K562 (cell line): ENCODE results near the gene SYNE2. TPM values are rescaled to one million over a fixed set of nuclear protein-coding genes. Genes with fewer than 3 reads are reported as not detected.

ENCODE experiments used
- ATAC-seq: fragments of 200-7000 bp; cut with Tn5 transposase; 3 replicates; pipeline ENCODE4 v1.9.1; 2020; ENCODE audit warnings: moderate library complexity
- BruUV-seq: library from RNA; stranded (reverse); fragments of 400-500 nt; replicated peaks from 2 replicates; lab custom pipeline; 2021; lab: Mats Ljungman, UMichigan
- CTCF ChIA-PET: fragments of 300-600 bp; formaldehyde crosslinking; extraction: SDS; loops from one replicate; lab custom pipeline; 2021; ENCODE audit warnings: low intra/inter-chr PET ratio; lab: Yijun Ruan, JAX
- POLR2A ChIA-PET: fragments of 300-600, 350-650 bp; sonication (Branson Sonifier 250); formaldehyde crosslinking; extraction: SDS; loops from one replicate; lab custom pipeline; 2021; ENCODE audit warnings: antibody characterized with exemption, inconsistent platforms; lab: Yijun Ruan, JAX
- DNase-seq, 4 experiments: peaks; one replicate each; pipeline versions ENCODE4 v3.0.0 to v3.0.0-alpha.2; 2011 to 2018; ENCODE audit warnings: low spot score in 3 of 4, mixed read lengths in 3 of 4; ENCODE audit errors: extremely low read depth in 1 of 4
- FAIRE-seq: peaks from 2 replicates; lab custom pipeline; 2011; peaks lifted over from hg19 to GRCh38; lab: Jason Lieb, UNC
- H2AFZ ChIP-seq: 2 replicates; pipeline ENCODE4 v1.6.0; 2011; ENCODE audit warnings: low read depth, low read length, control low read depth, inconsistent platforms
- H3K27ac ChIP-seq: fragments of 200-600 bp; 3 replicates; pipeline ENCODE4 v1.8.0; 2011; ENCODE audit warnings: low read depth, mild to moderate bottlenecking, control low read depth, inconsistent platforms, low read length, moderate library complexity, mixed read lengths; ENCODE audit errors: extremely low read depth
- H3K27me3 ChIP-seq, 2 experiments: fragments of 300-600 bp in 1 of 2; 2 replicates in 1 of 2; 3 replicates in 1 of 2; pipeline versions ENCODE4 v1.6.0 to v1.8.0; 2011; ENCODE audit warnings: inconsistent platforms in 2 of 2, low read length in 2 of 2, mild to moderate bottlenecking in 1 of 2, mixed read lengths in 1 of 2, moderate library complexity in 1 of 2; ENCODE audit not compliant: control insufficient read depth in 2 of 2, insufficient read depth in 2 of 2
- H3K36me3 ChIP-seq: fragments of 300-600 bp; 3 replicates; pipeline ENCODE4 v1.8.0; 2011; ENCODE audit warnings: mild to moderate bottlenecking, low read length, inconsistent platforms; ENCODE audit not compliant: control insufficient read depth, insufficient read depth
- H3K4me1 ChIP-seq, 2 experiments: fragments of 200-600 bp in 1 of 2; replicated peaks in 1 of 2; 2 replicates in 1 of 2; 3 replicates in 1 of 2; pipeline versions ENCODE4 v1.5.1 to v1.8.0; 2011; ENCODE audit warnings: inconsistent platforms in 2 of 2, low read length in 2 of 2, mild to moderate bottlenecking in 1 of 2, mixed read lengths in 1 of 2, moderate library complexity in 1 of 2; ENCODE audit not compliant: control insufficient read depth in 2 of 2, insufficient read depth in 2 of 2
- H3K4me2 ChIP-seq: 2 replicates; pipeline ENCODE4 v1.6.1; 2011; ENCODE audit warnings: low read length, control low read depth, inconsistent platforms, mixed read lengths; ENCODE audit not compliant: insufficient read depth
- H3K4me3 ChIP-seq: fragments of 200-600 bp; sonication (generic), shearing (Covaris generic); 2 replicates; pipeline ENCODE4 v1.5.1; 2016; ENCODE audit warnings: control low read depth, inconsistent platforms
- H3K79me2 ChIP-seq: fragments of 200-600 bp; 3 replicates; pipeline ENCODE4 v1.8.0; 2011; ENCODE audit warnings: low read length, inconsistent platforms; ENCODE audit not compliant: control insufficient read depth, insufficient read depth
- H3K9ac ChIP-seq, 2 experiments: 2 replicates each; pipeline versions ENCODE4 v1.6.0 to v1.6.1; 2011; ENCODE audit warnings: low read depth in 2 of 2, low read length in 2 of 2, control low read depth in 1 of 2, inconsistent platforms in 1 of 2, mild to moderate bottlenecking in 1 of 2, mixed read lengths in 1 of 2; ENCODE audit not compliant: insufficient read depth in 1 of 2
- H3K9me1 ChIP-seq: one replicate; pipeline ENCODE4 v1.6.0; 2011; ENCODE audit warnings: inconsistent platforms, mild to moderate bottlenecking, low read length, moderate library complexity; ENCODE audit not compliant: control insufficient read depth, insufficient read depth
- H3K9me3 ChIP-seq: replicated peaks from 2 replicates; pipeline ENCODE4 v1.5.1; 2011; ENCODE audit warnings: low read depth, low read length, inconsistent platforms; ENCODE audit not compliant: control insufficient read depth, insufficient read depth
- H4K20me1 ChIP-seq: replicated peaks from 2 replicates; pipeline ENCODE4 v1.6.1; 2011; ENCODE audit warnings: low read length, inconsistent platforms, mixed read lengths; ENCODE audit not compliant: control insufficient read depth, insufficient read depth
- FOSL1 ChIP-seq: fragments of 200-800 bp; sonication (Bioruptor generic); conservative IDR thresholded peaks from 2 replicates; pipeline ENCODE4 v1.6.1; 2016; ENCODE audit warnings: missing genetic modification characterization, missing compliant biosample characterization
- KLF6 ChIP-seq: fragments of 250-450 bp; sonication (Bioruptor Pico); IDR thresholded peaks from 2 replicates; pipeline ENCODE4 v1.4.0; 2020; ENCODE audit warnings: mild to moderate bottlenecking, moderate library complexity, borderline replicate concordance
- PATZ1 ChIP-seq: fragments of 250-450 bp; sonication (Bioruptor Pico); IDR thresholded peaks from 2 replicates; pipeline ENCODE4 v1.5.0; 2020; ENCODE audit warnings: mild to moderate bottlenecking, borderline replicate concordance
- POLR2AphosphoS2 ChIP-seq: IDR thresholded peaks from 2 replicates; pipeline ENCODE4 v1.6.1; 2012; ENCODE audit warnings: low read length, improper control_type of control experiment
- RAD51 ChIP-seq: fragments of 450-650 bp; IDR thresholded peaks from 2 replicates; pipeline ENCODE4 v1.7.1; 2016; ENCODE audit warnings: low read depth, mild to moderate bottlenecking, borderline replicate concordance
- WGBS: fragments of 100-300 bp; shearing (Covaris generic); methylation state at CpG from one replicate; pipeline ENCODE4 v1.1.6; 2016; ENCODE audit warnings: low coverage, mixed read lengths; ENCODE audit not compliant: insufficient coverage; ENCODE audit errors: missing lambda C conversion rate; 5-methylcytosine and 5-hydroxymethylcytosine counted together
- in situ Hi-C: fragments of 300-500 bp; cut with MboI; formaldehyde crosslinking; loops from 4 replicates; pipeline ENCODE4 v1.15.0; 2018; ENCODE audit warnings: inconsistent platforms, mixed read lengths
- intact Hi-C: fragments of 100-400 bp; cut with micrococcal nuclease; formaldehyde crosslinking; loops from 2 replicates; pipeline ENCODE4 v1.14.2; 2022
- polyA plus RNA-seq, 8 experiments: library from polyadenylated mRNA; depleted of rRNA in 4 of 8; stranded (reverse) in 5 of 8; unstranded in 3 of 8; fragments of >200 nt; fragmentation: Nextera tagmentation in 2 of 8; fragmentation: Illumina TruSeq in 1 of 8; extraction: Ambion mirVana in 2 of 8; extraction: Trizol in 1 of 8; gene quantifications; 2 replicates each; pipeline versions ENCODE4 v1.2.1 to v1.2.3, GENCODE V29; 2011 to 2014; ENCODE audit warnings: inconsistent platforms in 1 of 8, missing spikeins in 1 of 8
- total RNA-seq, 7 experiments: library from RNA; depleted of rRNA in 6 of 7; stranded (reverse); fragments of >200 nt in 6 of 7; fragmentation: Illumina TruSeq in 2 of 7; extraction: Trizol in 2 of 7; gene quantifications; 2 replicates each; pipeline versions ENCODE4 v1.2.1 to v1.2.3, GENCODE V29; 2011 to 2021; ENCODE audit warnings: low replicate concordance in 1 of 7

SYNE2 gene
- total and polyA plus RNA-seq, 9 of the 15 experiments (the other 6 are each of a cell fraction or from before 2014, with no cell fraction given), result 0.06 to 0.53 (median 0.11) TPM

GRCh38 chr14:64213086-64213485, 360.3 kb downstream of the SYNE2 start:
- Histone ChIP-seq H3K9me1 (no peaks in the 10 kb centered on the region), H3K36me3 (no peaks in the 10 kb centered on the region), H3K4me3 (no peak overlapping the region), H3K9ac (no peak overlapping the region), H3K4me1 (peaks cover 0 to 7% of the 10 kb centered on the region in 2 experiments; a peak in 2 of 5 replicates), H4K20me1 (no peaks in the 10 kb centered on the region), H2AFZ (no peak overlapping the region), H3K9me3 (no peaks in the 10 kb centered on the region), H3K79me2 (no peaks in the 10 kb centered on the region), H3K4me2 (no peak overlapping the region), H3K27ac (no peak overlapping the region), H3K27me3 (no peaks in the 10 kb centered on the region)
- ATAC-seq (no peak), FAIRE-seq (no peak), DNase-seq (no peak)
- TF ChIP-seq POLR2AphosphoS2, result no peak
- TF ChIP-seq KLF6 (CRISPR knock-in tag), result no peak
- no peak for TF ChIP-seq FOSL1
- TF ChIP-seq RAD51, result no peak
- no peak for TF ChIP-seq PATZ1
- ChIA-PET POLR2A (interaction anchor here (0.8 to 1.8 kb wide), 2 partner anchors 11 to 14 kb away, joined by 3 to 4 read pairs; no protein-coding TSS in a partner anchor), CTCF (no interaction called here)
- in situ Hi-C loops, result no loop called here
- BruUV-seq, result no TSS peak
- 65% methylated on average over 4 of the region's 5 CpGs for WGBS
- intact Hi-C loops, result no loop called here
